Right ventricle myocardium inferior (tissue), 1 donor: ENCODE results near the gene RETN. TPM values are rescaled to one million over a fixed set of nuclear protein-coding genes. Genes with fewer than 3 reads are reported as not detected.
"Not testable (repeated sequence)": the region's sequence is repeated elsewhere in the genome, so short reads cannot be mapped to it uniquely, and the experiment has no call there.

Source experiments
- ATAC-seq: fragments of 200-7000 bp; cut with Tn5 transposase; one replicate; pipeline ENCODE4 v1.9.1; 2020; ENCODE audit warnings: mild to moderate bottlenecking, moderate library complexity
- DNase-seq: peaks from one replicate; pipeline ENCODE4 v3.0.0; 2021; ENCODE audit errors: missing footprints
- intact Hi-C: fragments of 100-400 bp; cut with DNase I; formaldehyde crosslinking; loops from one replicate; pipeline ENCODE4 v1.11.0; 2022
- total RNA-seq: library from RNA; stranded (reverse); fragmentation: NEBNext Ultra II Directional; extraction: Animal tissue kit (Norgen Biotek cat#: 25700); gene quantifications from one replicate; pipeline ENCODE4 v1.2.1, GENCODE V29; 2021
- donor health status: DM: no; HTN: yes; CAD: no; lungs with severe emphysema.

Gene RETN
- total RNA-seq, 1 donor from 2014 or later: 1.2 TPM

DNA sequence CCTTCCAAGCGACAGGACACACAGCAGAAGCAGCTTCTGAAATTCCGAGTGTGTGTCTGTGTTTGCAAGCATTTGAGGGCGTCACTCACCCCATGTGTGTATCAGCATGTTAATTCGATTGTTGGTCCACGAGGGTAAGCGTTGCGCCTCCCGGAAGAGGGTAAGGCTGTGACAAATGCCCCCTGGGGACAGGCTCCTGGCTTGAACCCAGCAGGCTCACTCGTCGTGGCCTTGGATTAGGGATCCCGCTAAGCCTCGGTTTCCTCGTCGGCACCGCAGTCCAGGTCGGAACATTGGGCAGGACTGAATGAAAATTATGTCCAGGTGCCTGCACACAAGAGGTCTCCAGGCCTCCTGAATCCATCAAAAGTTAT, 32.5 kb upstream of the RETN start:
- ATAC-seq (no peak), DNase-seq (no peak)
- intact Hi-C loops: no loop called here

DNA sequence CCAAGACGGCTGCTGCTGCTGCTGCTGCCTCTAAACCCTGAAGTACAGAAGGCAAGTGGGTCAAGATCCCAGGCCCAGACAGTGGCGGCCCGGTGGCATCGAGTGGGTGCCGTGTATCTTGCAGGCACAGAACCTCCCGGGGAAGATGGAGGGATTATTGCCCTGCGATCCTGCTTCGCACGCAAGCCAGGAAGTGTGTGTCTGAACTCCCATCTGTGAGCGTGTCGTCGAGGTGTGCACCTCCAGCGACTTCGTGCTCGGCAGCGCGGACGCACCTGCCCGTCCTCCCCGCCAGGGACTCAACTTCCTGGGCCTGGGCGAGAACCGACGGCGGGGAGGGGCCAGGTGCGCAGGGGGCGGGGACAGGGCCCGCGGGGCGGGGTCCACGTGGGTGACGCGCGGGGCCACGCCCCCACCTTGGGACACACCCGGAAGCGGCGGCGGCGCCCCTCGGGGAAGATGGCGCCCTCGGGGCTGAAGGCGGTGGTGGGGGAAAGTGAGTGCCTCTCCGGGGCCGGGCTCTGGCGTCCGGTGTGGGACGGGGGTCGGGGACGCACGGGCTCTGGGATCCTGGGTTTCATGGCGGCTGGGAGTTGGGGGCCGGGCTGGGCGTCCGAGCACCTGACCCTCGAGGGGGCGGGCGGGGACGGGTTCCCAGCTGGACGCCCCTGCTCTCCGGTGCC, 32.0 kb upstream of the RETN start, which contains the start of gene STXBP2:
TSS of gene STXBP2 (plus strand) at position 420 of the 683 bp plus-strand sequence. CDS start at position 460, 40 bp downstream.
- intact Hi-C loops: no loop called here
- DNase-seq: peak; percentile 92
- peak; percentile 59 for ATAC-seq

DNA sequence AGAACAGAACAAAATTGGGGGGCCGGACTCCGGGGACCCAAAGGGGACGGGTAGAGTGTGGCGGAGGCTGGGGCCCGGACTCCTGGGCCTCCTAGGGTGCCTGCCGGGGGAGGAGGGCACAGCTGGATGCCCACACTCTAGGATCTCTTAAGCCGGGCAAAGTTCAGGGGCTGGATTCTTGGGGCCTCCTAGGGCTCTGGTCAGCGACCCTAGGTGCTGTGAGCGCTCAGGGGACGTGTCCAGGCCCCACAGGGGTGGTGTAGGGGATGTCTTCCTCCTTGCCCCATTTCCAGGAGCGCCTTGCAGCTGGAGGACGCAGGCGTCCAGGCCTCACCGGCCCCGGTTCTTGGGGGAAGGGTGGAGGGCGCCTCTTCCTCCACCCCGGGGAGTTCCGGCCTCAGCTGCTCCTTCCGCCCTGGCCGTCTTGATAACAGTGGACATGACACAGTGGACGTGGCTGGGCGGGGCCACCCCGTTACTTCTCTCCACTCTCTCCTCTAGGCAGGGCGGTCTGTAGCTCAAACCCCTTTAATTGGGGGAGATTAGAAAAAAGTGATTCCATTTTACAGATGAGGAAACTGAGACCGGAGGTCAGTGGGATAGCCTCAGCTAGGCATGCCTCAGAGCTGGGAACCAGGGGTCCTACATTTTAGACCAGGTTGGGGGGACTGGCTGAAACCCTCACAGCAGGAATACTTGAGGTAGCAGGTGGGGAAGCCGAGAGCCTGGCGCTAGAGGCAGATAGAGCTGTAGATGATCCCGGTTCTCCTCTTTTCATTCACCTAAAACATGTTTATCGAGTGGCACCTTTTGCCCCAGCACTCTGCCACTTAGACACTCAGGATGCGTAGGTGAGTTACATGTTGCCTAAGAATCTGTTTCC, 31.2 kb upstream of the RETN start:
- peak; percentile 53 for ATAC-seq
- intact Hi-C loops: no loop called here
- peak; percentile 91 for DNase-seq

DNA sequence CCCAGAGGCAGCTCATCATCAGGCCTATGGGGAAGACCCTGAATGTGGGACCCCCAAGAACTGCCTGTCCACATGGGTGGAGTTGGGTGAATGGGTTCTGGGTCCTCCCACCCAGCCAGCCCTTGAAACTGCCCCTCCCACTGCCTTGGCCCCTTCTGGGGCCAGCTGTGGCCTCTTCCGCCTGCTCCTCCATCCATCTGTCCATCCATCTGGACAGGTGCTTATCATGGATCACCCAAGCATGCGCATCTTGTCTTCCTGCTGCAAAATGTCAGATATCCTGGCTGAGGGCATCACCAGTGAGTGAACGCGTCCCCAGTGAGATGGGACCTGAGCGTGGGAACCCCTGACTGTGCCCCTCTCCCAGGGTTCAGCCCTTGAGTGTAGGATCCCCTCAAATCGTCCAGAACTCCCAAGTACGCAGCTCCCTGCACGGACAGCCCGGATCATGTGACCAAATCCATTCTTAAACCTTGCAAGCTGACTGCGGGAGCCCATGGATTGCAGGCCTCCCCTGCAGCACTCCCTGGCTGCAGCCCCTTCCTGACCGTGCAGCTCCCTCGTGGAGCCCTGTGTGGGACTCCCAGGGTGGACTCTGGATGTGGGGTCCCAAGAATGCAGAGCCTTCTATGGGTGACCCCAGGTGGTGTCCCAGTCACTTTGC, 29.9 kb upstream of the RETN start:
- ATAC-seq (no peak), DNase-seq (no peak)
- intact Hi-C loops: no loop called here

DNA sequence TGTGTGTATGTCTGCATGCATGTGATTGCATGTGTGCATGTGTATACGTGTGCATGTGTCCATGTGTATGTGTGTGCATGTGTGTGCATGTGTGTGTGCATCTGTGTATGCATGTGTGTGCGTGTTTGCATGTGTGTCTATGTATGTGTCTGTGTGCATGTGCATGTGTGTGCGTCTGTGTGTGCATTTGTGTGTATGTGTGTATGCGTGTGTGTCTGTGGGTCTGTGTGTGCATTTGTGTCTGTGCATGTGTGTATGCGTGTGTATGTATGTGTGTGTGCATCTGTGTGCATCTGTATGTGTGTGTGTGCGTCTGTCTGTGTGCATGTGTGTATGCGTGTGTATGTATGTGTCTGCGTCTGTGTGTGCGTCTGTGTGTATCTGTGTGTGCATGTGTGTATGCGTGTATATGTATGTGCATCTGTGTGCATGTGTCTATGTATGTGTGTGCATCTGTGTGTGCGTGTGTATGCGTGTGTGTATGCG, 28.9 kb upstream of the RETN start:
- intact Hi-C loops: no loop called here
- ATAC-seq (no peak), DNase-seq (no peak)

DNA sequence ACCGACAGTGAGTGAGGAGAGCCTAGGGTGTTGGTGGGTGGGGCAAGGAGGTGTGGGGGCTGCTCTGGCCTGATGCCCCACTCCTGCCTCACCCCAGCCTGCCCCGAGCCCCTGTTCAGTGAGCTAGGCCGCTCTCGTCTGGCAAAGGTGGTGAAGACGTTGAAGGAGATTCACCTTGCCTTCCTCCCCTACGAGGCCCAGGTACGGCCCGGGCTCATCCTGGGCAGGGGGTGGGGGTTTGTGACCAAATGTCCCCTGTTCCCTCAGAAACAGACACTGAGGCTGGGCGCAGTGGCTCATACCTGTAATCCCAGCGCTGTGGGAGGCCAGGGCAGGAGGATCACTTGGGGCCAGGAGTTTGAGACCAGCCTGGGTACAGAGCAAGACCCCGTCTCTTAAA, 28.0 kb upstream of the RETN start:
- ATAC-seq (no peak), DNase-seq (no peak)
- intact Hi-C loops: no loop called here

DNA sequence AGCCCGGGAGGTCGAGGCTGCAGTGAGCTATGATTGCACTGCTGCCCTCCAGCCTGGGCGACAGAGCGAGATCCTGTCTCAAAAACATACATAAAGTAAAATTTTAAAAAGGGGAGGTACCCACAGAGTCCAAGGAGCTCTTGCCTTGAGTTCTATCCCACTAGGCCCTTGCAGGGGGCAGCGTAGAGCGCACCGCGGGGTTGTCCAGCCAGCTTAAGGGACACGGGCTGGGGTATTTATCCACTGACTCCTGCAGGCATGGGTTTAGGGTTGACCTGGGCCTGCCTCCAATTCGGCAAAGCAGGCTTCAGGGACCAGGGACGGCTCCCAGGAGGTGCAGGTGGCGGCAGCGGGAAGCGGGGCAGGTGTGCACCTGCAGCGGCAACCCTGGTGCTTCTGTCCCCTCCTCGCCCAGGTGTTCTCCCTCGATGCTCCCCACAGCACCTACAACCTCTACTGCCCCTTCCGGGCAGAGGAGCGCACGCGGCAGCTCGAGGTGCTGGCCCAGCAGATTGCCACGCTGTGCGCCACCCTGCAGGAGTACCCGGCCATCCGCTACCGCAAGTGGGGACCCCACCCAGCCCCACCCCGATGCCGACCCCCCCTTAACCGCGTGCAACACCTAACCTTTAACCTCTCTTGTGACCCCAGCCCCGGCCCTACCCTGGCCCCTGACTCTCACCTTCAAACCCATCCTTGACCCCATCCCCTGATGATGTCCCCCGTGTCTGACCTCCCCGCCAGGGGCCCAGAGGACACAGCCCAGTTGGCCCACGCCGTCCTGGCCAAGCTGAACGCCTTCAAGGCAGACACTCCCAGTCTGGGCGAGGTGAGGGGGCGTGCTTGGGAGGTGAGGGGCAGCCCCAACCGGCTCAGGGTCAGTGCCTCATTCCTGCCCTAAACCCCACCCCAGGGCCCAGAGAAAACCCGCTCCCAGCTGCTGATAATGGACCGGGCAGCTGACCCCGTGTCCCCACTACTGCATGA, 27.3 kb upstream of the RETN start:
- no peak for ATAC-seq
- DNase-seq: no peak
- intact Hi-C loops: no loop called here

DNA sequence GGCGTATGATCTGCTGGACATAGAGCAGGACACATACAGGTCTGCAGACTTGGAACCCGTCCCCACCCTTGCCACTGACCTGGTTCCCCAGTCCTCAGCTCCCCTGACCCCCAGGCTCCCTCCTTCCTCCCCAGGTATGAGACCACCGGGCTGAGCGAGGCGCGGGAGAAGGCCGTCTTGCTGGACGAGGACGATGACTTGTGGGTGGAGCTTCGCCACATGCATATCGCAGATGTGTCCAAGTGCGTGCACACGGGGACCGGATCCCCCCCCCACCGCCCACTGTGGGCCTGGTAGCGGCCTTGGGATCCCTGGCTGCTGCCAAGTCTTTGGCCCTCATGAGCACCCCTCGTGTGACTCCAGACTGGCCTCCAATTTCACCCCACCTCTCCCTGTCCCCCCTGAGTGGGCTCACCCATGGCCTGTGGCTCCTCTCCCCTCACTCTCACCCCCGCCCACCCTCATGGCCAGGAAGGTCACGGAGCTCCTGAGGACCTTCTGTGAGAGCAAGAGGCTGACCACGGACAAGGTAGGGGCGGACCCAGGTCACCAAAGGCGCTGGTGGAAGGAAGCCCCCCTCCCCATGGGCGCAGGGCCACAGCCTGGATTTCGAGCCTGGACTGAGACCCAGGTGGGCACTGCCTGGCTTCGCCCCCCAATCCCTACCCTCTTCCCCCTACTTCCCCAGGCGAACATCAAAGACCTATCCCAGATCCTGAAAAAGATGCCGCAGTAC, 26.4 kb upstream of the RETN start:
- DNase-seq (peak; percentile 17), ATAC-seq (no peak)
- intact Hi-C loops: no loop called here

DNA sequence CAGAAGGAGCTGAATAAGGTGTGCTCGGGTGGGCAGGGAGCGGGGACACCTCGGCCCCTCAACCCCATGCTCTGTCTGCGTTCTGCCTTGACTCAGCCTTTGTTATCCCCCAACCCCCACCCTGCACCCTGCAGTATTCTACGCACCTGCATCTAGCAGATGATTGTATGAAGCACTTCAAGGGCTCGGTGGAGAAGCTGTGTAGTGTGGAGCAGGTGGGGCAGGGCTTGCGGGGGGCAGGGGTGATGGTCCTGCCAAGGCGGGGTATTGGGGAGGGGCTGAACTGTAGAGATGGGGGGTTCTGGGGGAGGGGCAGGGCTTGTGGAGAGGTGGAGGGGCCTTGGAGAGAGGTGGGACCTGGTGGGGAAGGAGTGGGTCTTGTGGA, 25.8 kb upstream of the RETN start:
- DNase-seq (peak; percentile 39), ATAC-seq (no peak)
- intact Hi-C loops: no loop called here

DNA sequence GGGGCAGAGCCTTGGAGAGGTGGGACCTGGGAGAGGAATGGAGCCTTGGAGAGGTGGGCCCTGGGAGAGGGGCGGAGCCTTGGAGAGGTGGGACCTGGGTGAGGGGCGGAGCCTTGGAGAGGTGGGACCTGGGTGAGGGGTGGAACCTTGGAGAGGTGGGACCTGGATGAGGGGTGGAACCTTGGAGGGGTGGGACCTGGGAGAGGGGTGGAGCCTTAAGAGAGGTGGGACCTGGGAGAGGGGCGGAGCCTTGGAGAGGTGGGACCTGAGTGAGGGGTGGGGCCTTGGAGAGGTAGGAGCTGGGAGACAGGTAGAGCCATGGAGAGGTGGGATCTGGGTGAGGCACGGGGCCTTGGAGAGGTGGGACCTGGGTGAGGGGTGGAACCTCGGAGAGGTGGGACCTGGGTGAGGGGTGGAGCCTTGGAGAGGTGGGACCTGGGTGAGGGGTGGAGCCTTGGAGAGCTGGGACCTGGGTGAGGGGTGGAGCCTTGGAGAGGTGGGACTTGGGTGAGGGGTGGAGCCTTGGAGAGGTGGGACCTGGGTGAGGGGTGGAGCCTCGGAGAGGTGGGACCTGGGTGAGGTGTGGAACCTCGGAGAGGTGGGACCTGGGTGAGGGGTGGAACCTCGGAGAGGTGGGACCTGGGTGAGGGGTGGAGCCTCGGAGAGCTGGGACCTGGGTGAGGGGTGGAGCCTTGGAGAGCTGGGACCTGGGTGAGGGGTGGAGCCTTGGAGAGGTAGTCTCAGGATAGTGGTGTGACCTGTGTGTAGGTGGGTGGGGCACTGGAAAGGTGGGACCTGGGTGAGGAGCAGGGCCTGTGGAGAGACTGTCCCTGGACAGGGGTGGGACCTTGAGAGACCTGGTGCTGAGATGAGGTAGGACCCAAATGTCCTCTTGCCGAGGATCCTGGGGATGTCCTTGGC, 25.0 kb upstream of the RETN start:
- not testable (repeated sequence) for ATAC-seq
- peak; percentile 20 for DNase-seq

DNA sequence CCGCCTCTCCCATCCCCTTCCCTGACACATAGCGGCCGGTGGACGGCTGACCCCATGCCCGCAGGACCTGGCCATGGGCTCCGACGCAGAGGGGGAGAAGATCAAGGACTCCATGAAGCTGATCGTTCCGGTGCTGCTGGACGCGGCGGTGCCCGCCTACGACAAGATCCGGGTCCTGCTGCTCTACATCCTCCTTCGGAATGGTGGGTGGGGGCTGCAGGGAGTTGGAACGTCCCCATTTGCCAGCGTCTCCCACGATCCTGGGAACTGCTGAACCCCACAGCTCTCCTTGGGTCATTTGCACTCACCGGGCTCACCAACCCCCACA, 24.3 kb upstream of the RETN start:
- DNase-seq (peak; percentile 30), ATAC-seq (no peak)
- intact Hi-C loops: no loop called here

More for the DNA sequence above, 25.0 kb upstream of the RETN start:
- intact Hi-C loops: not testable (repeated sequence)

DNA sequence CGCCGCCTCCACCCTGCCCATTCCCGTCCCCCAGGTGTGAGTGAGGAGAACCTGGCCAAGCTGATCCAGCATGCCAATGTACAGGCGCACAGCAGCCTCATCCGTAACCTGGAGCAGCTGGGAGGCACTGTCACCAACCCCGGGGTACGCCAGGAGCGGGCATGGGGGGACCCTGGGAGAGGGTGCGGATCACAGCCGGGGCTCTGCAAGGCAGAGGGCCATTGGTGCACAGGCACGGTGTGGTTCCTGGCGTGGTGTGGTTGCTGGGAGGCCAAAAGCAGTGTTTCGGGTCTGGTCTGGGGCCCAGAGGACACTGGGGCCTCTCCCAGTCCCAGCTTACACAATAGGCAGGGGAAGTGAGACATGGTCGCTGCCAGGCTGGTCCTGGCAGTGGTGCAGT, 23.7 kb upstream of the RETN start:
- intact Hi-C loops: no loop called here
- no peak for ATAC-seq
- no peak for DNase-seq

DNA sequence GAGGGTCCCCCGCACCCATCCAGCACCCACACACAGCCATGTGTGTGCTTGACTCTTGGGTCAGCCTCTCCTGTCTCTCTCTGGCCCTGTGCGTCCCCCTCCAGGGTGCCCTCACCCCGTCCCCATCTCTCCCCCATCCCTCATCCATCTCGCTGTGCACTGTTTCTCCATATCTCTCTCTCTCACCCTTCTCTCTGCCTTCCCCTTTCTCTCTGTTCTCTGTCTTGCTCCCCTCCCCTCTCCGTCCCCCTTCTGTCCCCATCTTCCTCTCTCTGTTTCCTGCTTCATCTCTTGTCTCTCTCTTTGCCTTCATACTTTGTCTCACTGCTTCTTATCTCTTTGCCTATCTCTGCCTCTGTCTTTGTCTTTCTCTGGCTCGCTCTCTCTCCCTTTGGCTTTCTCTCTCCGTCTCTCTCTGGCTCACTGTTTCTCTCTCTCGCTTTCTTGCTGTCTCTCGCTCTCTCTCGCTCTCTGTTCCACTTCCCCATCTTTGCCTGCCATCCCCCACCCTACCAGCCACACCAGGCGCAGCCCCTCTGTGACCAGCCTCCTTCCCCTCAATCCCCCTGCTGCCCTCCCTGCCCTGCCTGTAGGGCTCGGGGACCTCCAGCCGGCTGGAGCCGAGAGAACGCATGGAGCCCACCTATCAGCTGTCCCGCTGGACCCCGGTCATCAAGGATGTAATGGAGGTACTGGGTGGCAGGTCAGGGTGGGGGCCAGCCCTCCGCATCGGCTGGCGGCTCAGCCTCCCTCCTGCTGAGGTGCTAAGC, 23.0 kb upstream of the RETN start:
- no peak for ATAC-seq
- DNase-seq: no peak
- intact Hi-C loops: no loop called here

DNA sequence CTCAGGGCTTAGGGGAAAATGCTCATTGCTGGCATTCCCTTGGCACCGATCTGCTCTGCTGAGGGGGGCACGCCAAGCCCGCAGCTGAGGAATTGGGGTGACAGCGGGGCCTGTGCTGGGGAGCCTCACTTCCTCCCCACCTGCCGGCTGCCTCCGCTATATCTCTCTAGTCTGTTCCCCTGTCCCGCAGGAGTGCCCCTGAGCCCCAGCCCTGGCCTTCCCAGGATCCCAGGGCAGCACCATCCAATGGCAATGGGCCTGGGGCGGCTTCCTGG, 22.5 kb upstream of the RETN start:
- DNase-seq (no peak), ATAC-seq (no peak)
- intact Hi-C loops: no loop called here

DNA sequence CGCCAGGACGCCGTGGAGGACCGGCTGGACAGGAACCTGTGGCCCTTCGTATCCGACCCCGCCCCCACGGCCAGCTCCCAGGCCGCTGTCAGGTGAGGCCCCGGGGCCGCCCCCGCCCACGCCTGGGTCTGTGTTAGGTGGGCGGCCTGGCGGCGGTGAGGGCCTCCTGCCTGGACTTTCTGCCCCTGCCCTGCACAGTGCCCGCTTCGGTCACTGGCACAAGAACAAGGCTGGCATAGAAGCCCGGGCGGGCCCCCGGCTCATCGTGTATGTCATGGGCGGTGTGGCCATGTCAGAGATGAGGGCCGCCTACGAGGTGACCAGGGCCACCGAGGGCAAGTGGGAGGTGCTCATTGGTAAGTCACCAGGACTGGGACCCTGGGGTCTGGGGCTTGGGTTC, 21.7 kb upstream of the RETN start:
- peak; percentile 64 for DNase-seq
- intact Hi-C loops: no loop called here
- ATAC-seq: no peak

DNA sequence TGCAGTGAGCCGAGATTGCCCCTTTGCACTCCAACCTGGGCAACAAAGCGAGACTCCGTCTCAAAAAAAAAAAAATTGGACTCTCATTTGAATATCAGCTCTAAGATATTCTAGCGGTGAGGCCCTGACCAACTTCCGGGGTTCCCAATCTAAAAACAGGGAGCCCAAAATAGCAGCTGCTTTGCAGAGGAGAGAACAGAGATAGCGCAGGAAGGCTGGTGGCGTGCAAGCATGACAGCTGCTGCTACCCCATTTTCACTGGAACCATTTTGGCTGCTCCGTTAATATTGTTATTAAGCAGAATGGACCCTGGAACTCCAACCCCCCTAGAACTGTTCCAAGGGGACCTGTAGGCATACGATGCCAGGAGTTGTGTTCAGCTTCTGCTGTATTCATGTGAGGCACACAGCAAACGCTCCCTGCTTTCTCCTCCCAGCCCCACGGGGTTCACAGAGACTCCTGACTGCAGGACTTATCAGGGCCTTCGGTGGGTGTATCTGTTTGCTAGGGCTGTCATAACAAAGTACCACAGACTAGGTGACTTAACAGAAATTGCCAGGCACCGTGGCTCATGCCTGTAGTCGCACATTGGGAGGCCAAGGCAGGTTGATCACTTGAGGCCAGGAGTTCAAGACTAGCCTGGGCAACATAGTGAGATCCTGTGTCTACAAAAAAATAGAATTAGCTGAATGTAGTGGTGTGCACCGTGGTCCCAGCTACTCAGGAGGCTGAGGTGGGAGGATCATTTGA, 20.4 kb upstream of the RETN start:
- intact Hi-C loops: no loop called here
- ATAC-seq (no peak), DNase-seq (peak; percentile 31)
